COLO668 (cell line): Measurements from ENCODE around the gene CTNS.

Experiments used
- DNase-seq: peaks from one replicate; lab custom pipeline; 2025; ENCODE audit not compliant: unreplicated experiment; lab: John Stamatoyannopoulos, UW

The CTNS gene

DNA sequence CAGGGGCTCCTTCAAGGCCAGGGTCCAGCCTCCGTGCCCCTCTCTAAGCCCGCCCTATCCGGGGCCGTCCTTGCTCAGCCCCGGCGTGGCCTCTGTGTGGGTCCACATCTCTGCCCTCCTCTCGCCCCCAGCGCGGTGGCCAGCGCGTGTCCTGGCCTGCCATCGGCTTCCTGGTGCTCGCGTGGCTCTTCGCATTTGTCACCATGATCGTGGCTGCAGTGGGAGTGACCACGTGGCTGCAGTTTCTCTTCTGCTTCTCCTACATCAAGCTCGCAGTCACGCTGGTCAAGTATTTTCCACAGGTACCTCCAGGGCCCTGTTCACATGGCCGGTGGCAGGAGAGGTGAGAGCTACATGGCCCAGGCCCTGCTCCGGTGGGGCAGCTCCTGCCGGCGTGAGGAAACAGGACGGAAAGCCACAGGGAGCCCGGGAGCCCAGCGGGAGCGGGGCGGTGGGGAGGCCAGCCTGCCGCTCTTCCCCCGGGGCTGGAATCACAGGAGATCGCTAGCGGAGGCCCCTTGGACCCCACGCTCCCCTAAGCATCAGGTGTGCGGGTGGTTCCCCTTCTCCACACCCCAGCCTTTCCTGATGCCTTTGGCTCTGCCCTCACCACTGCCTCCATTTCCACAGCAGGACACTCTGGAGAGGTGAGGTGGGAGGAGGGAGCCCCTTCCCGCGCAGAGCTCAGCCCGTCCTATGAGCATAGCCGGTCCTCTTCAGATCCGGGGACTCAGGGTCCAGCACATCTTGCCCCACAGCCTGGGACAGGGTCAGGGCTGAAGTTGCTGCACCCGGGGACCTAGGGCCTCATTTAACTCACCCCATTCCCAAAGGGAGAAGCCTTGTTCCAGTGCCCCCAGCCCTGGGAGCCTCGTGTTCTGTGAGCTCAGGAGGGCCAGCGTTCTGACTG, 21.6 kb downstream of the CTNS start:
- no peak for DNase-seq

DNA sequence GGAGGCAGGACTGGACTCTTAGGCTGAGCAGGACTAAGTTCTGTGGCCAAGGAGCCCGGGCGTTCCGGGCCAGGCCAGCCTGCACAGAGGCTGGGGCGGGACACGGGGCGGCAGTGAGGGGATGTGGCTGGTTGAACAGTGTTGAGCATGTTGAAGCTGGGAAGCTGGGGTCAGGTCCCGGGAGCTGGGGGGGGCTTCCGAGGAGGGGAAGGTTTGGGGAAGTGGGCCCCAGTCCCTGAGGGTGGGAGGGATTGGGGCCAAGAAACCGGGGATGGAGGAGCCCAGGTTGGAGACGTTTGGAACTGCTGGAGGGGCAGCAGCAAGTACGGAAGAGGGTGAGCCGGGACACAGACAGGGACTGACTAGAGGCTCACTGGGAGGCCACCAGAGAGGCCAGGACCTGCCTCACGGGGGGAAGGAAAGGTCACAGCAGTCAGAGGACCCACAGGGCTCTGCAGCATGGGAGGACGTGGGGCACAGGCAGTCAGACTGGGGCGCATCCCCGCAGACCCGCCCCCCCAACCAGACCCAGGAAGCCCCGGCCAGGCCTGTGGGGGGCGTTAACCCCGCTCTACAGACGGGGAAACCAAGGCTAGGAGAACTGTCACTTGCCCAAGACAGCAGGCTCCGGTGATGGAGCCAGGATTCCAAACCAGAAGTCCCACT, 22.4 kb downstream of the CTNS start:
- DNase-seq: no peak

DNA sequence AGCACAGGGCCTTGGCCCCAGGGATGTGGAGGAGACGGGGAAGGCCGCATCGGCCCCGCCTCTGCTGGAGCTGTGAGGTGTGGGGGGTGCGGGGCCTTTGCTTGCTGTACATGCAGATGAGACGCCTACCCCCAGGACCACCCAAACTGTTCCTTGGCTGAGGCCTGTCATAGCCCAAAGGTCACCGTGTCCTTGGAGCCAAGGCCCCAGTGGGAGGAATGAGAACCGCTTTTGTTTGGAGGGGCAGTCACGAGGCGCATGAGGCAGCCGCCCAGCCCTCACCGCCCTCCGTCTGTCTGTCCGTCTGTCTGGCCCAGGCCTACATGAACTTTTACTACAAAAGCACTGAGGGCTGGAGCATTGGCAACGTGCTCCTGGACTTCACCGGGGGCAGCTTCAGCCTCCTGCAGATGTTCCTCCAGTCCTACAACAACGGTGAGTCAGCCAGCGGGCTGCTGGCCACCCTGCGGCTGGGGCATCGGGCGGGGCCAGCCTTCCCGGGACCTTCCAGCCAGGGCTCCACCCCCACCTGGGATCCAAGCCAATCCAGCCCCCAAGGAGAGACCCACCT, 23.1 kb downstream of the CTNS start:
- DNase-seq: no peak

DNA sequence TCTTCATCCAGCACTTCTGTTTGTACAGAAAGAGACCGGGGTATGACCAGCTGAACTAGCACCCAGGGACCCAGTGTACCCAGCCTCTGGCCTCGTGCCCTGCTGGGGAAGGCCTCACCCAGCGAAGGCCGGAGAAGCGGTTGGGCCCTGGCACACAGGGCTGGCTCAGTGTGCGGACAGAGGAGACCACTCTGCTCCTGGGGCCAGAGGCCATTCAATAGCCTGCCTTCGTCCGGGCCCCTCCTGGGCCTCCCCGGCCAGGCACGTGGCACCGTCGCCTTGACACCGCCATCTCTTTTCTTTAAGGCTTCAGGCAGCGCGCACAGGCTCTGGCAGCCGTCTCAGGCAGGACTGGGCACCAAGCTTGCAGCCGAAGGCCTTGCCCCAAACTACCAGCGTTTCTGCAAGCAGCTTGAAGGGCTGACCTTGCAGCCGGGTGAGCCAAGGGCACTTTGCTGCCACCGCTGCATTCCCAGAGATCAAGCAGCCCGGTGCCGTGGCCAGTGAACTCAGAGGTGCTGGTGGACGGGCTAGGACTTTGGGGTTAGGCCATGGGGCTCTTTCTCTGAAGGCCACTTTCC, 23.8 kb downstream of the CTNS start:
- no peak for DNase-seq

DNA sequence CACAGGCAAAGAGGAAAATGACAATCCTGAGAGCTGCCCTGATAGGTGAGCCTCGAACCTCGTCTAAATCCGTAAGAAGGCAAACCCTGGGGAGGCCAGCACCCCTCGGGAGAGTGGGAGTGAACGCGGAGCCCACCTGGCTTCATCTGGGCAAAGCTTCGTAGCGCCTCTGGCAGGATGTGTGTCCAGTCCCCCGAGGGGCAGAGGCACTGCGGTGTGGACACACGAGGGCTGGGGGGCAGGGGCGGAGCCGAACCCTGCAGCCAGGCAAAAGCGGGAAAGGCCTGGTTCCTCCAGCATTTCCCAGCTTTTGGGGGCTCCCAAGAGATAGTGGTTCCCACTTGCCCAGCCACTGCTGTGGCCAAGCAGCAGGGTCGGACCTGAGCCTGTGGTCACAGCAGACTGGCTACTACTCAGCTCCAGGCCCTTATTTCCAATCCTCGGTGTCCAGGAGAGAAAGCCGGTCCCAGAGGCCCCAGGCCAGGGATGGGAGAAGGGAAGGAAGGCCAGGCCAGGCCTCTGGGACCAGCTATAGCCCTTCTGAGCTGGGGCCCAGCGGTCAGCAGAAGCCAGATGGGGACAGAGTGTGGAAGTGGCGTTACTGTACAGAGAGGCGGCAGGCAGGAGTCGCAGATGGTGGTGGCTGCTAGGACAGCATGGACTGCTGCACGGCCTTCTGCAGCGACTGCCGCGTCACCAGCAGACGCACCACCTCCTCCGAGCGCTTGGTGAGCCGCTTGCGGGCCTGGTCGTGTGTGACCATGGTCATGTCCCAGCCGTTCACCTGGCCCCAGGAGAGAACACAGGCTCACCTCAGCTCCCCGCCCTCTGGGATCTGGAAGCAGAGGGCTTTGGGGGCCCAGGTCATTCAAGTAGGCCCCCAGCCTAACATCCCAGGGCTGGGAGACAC, 26.8 kb downstream of the CTNS start:
- DNase-seq: no peak

DNA sequence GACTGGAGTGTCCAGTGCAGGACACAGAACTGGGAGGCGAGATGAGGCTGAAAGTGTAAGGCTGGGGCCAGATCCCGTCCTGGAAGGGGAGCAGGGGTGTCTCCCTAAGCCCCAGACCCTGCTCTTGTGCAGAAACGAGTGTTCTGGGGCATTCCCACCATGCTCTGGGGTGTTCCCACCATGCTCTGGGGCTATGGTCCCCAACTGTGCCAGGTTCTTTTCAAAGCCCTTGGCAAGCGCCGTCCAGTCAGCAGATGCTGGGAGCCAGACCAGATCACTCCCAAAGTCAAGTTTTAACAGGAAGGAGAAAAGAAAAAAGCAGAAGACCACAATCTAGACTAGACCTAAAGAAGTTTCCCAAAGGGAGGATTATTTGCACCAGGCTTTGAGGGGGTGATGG, 29.3 kb downstream of the CTNS start:
- DNase-seq: no peak

DNA sequence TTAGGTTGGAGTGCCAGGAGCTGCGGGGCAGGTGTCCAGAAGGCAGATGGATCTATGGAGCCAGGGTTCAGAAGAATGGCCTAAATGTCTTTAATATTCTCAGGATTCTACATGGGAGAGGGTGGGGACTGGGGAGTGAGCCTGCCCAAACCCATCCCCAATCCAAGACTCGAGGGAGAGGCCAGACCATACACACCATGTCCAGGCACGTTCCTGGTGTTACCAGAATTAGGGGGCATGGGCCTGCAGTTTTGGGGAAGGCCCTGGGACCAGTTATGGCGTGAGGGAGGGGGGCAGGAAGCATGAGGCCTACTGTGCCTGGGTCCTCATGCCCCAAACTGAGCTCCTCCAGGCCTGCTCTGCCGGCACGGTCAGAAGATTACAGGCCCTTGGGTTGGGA, 30.0 kb downstream of the CTNS start:
- DNase-seq: no peak

DNA sequence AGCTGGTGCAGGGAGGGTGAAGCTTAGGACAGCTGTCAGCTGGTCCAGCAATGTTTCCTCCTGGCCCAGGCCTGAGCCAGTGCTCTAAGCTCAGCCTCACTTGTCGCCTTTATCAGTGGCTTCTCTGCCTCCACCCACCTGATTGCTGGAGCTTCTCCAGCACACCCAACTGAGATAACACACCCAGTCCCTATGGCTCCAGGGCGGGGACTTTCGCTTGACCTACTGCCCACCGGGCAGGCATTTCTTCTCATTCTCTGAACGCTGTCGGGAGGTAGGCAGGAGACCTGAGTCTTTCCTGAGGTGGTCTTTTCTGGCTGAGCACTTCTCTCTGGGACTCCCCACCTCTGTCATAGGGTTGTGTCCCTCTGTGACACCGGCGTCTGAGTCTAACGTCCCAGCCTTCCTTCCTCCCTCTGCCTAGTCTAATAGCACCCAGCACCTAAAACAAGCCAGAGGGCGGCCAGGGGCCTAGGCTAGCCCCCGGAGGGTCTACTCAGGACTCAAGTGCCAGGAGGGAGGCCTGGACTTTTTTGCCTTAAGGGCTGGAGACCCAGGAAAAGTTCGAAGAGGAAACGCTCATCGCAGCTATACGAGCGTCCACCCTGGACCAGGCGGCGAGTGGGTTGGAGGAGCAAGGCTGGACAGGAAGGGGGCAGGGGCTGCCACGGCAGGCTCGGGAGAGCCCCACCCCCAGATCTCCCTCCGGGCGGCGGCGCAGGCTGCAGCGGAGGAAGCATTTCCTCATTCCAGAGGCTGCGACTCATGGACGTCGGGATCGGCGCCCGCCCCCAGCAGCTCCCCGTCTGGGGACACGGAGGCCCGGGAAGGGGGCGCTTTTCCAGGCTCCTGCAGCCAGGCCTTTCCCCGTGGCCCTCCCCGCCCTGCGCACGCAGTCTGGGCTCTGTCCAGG, 31.1 kb downstream of the CTNS start:
- peak; percentile 70 for DNase-seq

DNA sequence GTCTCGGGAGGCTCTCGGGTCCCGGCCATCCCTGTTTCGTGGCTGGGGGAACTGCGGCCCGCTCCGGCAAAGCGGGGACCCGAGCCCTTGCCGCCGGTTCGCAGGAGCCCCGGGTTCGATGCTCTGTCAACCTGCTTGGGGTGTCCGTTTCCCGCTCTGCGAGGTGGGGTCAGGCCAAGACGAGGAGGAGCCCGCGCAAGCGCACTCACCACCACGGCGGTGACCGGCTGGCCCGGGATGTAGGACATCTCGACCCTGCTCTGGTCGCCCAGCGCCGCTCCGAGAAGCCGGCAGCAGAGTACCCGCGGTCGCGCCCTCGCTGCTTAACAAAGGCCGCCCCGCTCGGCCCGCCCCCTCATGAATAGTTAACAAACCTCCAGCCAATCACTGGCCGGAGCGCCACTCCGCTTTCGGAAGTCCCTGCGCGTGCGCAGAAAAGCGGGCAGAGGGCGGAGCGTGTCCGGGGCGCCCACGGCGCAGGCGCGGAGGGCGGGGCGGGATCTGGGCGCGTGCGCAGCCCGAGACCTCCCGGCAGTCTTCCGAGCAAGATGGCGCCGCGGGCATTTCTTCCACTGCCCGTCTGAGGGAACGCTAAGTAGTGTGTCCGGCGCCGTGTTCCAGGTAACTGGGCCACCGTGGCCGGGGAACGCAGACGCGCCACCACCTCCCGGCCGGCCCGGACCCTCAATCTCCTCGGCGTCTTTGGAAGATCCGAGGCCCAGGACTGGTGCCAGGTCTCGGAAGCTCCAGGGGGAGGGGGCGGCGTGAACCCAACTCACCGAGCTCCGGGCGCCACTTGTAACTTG, 31.9 kb downstream of the CTNS start, which contains the start of the genes EMC6 and TAX1BP3:
TSS of gene EMC6 (plus strand) at position 534 of the 806 bp plus-strand sequence. CDS start 335 bp downstream, outside the sequence.
TSS of gene TAX1BP3 (minus strand) at position 300 of the 806 bp plus-strand sequence. CDS start at position 248, 52 bp downstream.
- DNase-seq: peak; percentile 97

DNA sequence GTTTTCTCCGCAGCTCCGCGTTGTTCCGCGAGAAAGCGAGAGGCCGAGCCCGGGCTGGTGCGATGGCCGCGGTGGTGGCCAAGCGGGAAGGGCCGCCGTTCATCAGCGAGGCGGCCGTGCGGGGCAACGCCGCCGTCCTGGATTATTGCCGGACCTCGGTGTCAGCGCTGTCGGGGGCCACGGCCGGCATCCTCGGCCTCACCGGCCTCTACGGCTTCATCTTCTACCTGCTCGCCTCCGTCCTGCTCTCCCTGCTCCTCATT, 32.5 kb downstream of the CTNS start:
- DNase-seq: no peak

DNA sequence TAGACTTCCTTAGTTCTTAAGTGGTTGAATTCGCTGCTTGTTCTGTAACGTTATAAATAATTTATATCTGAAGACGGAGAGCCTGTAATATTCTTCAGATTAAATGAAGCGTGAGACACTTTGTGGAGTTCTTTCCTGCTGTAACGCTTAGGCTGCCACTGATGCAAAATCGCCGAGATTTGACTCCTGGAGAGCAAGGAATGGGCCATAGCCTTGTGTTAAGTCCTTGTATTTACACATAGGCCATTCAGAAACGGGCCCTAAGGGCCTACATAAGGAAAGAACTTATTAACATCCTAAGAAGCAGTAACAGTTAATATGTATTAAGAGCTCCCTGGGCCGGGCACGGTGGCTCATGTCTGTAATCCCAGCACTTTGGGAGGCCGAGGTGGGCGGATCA, 33.0 kb downstream of the CTNS start:
- no peak for DNase-seq

DNA sequence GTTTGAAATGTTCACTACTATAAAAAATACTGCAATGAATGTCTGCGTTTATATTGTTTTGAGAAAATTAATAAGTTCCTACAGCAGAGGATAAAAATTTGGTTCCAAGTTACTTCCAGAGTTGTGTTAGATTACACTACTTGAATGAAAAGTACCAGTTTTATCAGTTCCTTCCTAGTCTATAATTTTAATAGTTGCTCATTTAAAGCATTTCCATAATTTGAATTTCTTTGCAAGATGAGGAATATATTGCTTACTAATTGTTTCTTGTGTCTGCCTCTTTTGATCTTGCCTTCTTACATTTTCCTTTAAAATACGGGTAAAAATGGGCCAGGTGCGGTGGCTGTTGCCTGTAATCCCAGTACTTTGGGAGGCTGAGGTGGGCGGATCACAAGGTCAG, 36.0 kb downstream of the CTNS start:
- no peak for DNase-seq

DNA sequence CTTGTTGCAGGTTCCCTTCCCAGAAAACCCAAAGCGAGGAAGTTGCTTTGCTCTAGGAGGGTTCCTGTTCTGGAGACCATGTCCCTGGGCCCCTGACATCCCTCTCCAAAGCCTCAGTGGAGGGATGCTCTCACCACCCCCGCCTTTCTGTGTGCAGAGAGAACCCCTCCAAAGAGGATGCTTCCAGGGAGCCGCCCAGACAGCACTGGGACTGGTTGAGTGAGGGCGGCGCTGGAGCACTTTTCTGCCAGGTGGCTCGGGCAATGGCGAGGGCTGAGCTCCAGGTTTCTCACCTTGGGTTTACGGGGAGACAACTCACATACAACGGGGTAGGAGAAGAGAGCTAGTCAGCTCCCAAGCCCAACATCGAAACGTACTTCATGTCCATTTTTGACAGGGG, 39.3 kb downstream of the CTNS start:
- no peak for DNase-seq

DNA sequence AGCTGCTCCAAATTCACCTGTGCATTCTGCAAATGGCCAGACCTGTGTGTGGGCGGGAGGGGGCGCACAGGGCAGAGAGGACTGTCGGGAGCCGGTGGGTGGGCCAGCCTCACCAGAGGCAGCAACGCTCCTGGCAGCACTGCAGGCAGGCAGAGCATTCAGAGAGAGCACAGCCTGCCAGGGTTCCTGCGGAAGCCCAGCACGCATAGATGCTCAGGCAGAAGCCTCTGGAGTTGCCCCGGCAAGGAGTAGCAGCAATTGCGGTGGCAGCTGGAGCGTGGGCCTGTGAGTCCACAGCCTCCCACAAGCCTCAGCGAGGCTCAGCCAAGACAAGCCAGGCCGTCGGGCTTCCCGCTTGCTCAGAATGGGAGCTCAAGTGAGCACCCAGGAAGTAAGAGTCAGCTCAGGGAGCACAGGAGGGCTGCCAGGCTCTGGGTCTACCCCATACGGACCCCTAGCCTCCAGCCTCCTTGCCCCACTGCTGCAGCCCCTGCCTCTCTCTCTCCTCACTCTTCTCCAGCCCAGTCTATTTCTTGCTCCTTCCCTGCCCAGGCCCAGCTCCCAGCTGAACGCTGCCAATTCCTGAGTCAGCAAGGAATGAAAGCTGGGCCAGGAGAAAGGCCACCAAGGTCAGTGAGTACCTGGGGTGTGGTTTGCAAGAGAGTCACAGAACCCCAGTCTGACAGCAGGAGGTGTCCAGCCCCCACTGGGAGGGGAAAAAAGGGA, 41.7 kb downstream of the CTNS start:
- peak; percentile 15 for DNase-seq

DNA sequence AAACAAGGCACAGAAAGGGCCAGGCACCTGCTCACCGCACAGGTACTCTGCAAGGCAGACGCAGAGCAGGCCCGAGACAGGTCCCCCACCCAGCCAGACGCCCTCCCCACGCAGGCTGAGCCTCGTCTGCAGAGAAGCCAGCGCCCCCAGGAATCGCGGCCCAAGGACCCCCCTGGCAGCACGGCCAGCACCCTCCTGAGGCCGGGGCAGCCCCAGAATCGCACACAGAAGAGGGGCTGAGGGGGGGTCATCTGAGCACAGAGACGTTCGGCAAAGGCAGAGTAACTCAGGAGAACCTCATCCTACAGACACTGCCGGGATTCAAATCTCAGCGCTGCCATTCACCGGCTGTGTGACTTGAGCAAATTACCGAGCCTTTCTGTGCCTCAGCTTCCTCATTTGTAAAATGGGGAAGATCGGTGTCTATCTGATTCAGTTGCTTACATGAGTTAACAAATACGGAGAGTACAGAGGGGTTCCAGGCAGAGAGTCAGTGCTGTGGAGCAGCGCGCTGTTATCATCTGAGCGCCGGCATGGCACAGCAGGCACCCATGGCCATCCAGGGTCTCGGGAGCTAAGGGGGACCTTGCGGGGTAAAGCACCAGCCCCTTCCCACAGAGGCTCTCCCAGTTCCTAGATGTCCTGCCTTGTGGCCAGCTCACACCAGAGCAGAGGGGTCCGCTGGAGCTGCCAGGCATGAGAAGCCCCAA, 42.4 kb downstream of the CTNS start:
- no peak for DNase-seq

DNA sequence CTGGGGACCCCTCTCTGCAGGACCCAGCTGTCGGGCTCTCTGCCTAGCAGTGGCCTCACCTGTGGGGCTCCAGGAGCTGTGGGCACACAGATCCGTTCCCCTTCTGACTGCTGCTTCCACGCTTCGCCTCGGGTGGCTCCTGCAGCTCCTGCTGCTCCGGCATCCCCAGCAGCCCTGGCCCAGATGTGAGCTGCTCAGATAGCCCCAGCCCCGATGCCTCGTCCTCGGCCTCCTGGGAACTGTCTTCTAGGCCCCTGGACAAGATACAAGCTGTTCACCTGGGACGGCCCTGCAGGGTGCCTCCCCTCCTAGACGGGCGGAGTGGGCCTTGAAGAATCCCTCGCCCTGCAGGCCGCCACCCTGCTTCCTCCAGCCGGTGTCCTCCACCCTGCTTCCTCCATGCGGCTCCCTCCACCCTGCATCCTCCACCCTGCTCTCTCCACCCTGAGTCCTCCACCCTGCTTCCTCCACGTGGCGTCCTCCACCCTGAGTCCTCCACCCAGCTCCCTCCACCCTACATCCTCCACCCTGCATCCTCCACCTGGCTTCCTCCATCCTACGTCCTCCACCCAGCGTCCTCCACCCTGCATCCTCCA, 43.1 kb downstream of the CTNS start:
- DNase-seq: no peak

DNA sequence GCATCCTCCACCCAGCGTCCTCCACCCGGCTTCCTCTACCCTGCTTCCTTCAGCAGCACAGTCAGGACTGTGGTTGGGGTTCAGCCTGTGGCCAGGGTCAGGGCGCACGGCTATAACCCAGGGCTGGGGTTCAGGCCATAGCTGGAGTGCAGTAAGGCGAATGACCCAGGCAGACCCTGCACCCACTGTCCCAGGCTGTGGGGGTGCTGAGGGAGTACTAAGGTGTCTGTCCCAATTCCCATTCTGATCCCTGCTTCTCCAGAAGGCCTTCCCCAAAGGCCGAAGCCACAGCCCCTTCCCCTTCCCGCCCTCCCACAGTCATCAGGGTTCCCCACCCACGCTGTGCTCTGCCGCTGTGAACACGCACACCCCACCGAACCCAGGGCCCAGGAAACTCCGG, 44.5 kb downstream of the CTNS start:
- DNase-seq: no peak
